ENCODE results near the gene CSGALNACT2. TPM values are rescaled to one million over a fixed set of nuclear protein-coding genes. Genes with fewer than 3 reads are reported as not detected.
A peak's percentile ranks its signal among the peaks of the same experiment; 100 is the strongest.
"Not testable (repeated sequence)": the region's sequence is repeated elsewhere in the genome, so short reads cannot be mapped to it uniquely, and the experiment has no call there.

Gene CSGALNACT2
- total RNA-seq, 1 donor, result 17.3 TPM

DNA sequence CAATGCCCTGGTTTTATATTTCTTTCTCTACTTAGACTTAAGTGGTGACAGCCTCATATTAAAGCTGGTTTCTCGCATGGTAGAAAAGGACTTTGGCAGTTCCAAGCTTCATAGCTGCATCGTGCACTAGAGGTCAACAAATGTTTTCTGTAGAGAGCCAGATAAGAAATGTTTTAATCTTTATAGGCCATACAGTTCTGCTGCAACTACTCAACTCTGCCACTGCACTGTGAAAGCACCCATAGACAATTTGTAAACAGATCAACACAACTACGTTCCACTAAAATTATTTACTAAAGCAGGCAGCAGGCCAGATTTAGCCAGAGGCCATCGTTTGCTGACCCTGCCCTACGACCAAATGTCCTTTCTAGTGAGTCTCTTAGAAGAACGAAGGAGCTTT lies 36.7 kb downstream of the CSGALNACT2 start:
- TF ChIP-seq, protein P1, sequence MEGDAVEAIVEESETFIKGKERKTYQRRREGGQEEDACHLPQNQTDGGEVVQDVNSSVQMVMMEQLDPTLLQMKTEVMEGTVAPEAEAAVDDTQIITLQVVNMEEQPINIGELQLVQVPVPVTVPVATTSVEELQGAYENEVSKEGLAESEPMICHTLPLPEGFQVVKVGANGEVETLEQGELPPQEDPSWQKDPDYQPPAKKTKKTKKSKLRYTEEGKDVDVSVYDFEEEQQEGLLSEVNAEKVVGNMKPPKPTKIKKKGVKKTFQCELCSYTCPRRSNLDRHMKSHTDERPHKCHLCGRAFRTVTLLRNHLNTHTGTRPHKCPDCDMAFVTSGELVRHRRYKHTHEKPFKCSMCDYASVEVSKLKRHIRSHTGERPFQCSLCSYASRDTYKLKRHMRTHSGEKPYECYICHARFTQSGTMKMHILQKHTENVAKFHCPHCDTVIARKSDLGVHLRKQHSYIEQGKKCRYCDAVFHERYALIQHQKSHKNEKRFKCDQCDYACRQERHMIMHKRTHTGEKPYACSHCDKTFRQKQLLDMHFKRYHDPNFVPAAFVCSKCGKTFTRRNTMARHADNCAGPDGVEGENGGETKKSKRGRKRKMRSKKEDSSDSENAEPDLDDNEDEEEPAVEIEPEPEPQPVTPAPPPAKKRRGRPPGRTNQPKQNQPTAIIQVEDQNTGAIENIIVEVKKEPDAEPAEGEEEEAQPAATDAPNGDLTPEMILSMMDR (IDR thresholded peaks at IDR 0.05; ENCODE audit: insufficient read depth, low read depth, low read length), result no peak
- DNase-seq (ENCODE audit: low read depth), result peak; percentile 77
- no peak overlapping the region for H3K4me3 ChIP-seq (ENCODE audit: low read depth, low read length)

DNA sequence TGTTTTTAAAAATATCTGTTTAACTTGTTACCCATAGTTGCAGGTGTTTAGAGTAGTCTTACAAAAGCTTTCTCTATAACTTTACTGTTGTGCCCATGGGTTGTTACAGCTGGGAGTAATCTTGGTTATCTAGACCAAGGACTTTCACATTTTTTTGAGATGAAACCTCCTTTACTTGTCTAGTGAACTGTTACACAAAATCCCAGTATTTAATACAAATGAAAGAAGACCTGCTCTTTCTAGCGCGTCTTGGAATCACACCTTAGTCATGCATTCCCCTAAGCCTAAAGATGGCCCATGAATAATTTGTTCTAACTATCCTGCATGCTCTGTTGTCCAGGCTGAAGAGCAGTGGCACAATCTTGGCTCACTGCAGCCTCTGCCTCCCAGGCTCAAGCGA lies 38.0 kb downstream of the CSGALNACT2 start:
- H3K4me3 ChIP-seq (ENCODE audit: low read depth, low read length), result no peak overlapping the region
- TF ChIP-seq, protein P1 (IDR thresholded peaks at IDR 0.05; ENCODE audit: insufficient read depth, low read depth, low read length), result no peak
- DNase-seq (ENCODE audit: low read depth), result no peak

DNA sequence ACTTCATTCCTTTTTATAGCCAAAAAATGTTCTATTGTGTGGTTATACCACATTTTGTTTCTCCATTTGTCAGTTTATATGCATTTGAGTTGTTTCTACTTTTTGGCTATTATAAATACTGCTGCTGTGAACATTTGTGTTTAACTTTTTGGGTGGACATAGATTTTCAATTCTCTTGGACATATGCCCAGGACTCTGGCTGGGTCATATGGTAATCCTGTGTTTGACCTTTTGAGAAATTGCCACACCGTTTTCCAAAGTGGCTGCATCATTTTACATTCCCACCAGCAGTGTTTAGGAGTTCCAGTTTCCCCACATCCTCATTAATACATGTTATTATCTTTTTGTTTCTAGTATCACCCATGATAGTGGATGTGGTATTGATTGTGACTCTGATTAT lies 39.4 kb downstream of the CSGALNACT2 start:
- DNase-seq (ENCODE audit: low read depth), result peak; percentile 87
- TF ChIP-seq, protein P1 (IDR thresholded peaks at IDR 0.05; ENCODE audit: insufficient read depth, low read depth, low read length), result no peak

GRCh38 chr10:43181146-43181545 lies 42.9 kb downstream of the CSGALNACT2 start:
- no peak for DNase-seq (ENCODE audit: low read depth)
- H3K4me3 ChIP-seq (ENCODE audit: low read depth, low read length), result no peak overlapping the region
- TF ChIP-seq, protein P1 (IDR thresholded peaks at IDR 0.05; ENCODE audit: insufficient read depth, low read depth, low read length), result no peak

More for the DNA sequence above, 39.4 kb downstream of the CSGALNACT2 start:
- no peak overlapping the region for H3K4me3 ChIP-seq (ENCODE audit: low read depth, low read length)

DNA sequence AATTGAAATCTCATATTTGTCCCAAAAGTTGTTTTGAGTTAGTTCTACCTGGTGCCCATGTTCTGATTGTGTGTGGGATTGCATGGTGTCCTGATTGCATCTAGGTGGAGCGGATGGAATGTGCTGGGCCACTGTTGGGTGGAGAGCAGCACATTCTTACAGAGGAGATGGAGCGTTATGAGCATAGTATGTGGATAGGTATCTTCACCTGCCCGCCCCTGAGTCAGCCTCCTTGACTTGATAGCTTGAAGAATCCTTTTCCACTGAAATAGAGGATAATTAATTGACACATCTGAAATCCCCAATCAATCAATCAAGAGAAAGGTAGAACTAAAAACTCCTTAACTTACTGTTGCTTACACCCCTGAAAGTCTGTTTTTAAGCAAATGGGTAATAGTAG lies 45.5 kb downstream of the CSGALNACT2 start:
- DNase-seq (ENCODE audit: low read depth); H3K4me3 ChIP-seq (ENCODE audit: low read depth, low read length): not testable (repeated sequence)

DNA sequence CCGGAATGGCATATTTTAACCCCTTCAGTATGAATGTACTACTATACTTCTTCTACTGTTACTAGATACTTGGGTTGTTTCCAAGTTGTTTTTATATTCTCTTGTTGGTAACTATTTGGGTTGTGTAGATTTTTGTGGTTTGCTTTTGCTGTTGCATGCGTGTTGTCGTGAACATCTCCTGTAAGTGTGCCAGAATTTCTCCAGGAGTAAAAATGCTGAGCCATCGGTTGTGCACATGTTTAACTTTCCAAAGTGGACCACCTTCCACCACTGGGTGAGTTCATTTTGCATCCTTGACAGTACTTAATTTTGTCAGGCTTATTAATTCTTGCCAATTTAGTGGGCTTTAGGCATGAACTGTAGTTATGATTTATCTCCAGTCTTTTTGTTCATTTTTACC lies 47.9 kb downstream of the CSGALNACT2 start:
- TF ChIP-seq, protein P1 (IDR thresholded peaks at IDR 0.05; ENCODE audit: insufficient read depth, low read depth, low read length), result no peak
- DNase-seq (ENCODE audit: low read depth), result peak; percentile 53

GRCh38 chr10:43187213-43187612 lies 49.0 kb downstream of the CSGALNACT2 start:
- no peak overlapping the region for H3K4me3 ChIP-seq (ENCODE audit: low read depth, low read length)
- no peak for DNase-seq (ENCODE audit: low read depth)
- TF ChIP-seq, protein P1 (IDR thresholded peaks at IDR 0.05; ENCODE audit: insufficient read depth, low read depth, low read length), result no peak

More for the DNA sequence above, 47.9 kb downstream of the CSGALNACT2 start:
- no peak overlapping the region for H3K4me3 ChIP-seq (ENCODE audit: low read depth, low read length)

Data from fibroblast of villous mesenchyme (primary cell).